ENCODE data around the gene YBEY.

GRCh38 chr21:46255758-46256337, 30.3 kb upstream of the YBEY start:
- no peak for TF ChIP-seq CTCF (conservative IDR thresholded peaks at IDR 0.05; ENCODE audit: low read depth, low read length)
- no peak for TF ChIP-seq EZH2 (IDR thresholded peaks at IDR 0.05; ENCODE audit: borderline replicate concordance, low read depth, low read length, poor library complexity, severe bottlenecking)
